Lower leg skin (tissue), 4 donors: Measurements from ENCODE around the gene SPAST. TPM values are rescaled to one million over a fixed set of nuclear protein-coding genes. Genes with fewer than 3 reads are reported as not detected.
"Not testable (repeated sequence)": the region's sequence is repeated elsewhere in the genome, so short reads cannot be mapped to it uniquely, and the experiment has no call there.

ENCODE experiments used
- DNase-seq, 2 donors: peaks; one replicate each; pipeline ENCODE4 v3.0.0-alpha.2; 2019; ENCODE audit warnings: low spot score in 2 of 2
- H3K4me3 ChIP-seq: fragments of 200-600 bp; sonication (generic); 2 replicates; pipeline ENCODE4 v1.5.1; 2017; ENCODE audit warnings: mild to moderate bottlenecking, low read depth; ENCODE audit not compliant: poor library complexity, severe bottlenecking
- CTCF ChIP-seq, 3 donors: fragments of 450-650 bp; IDR thresholded peaks; one replicate each; pipeline ENCODE4 v1.5.1; 2016; ENCODE audit warnings: antibody characterized with exemption in 3 of 3, mild to moderate bottlenecking in 3 of 3, moderate library complexity in 2 of 3
- POLR2A ChIP-seq, 2 donors: fragments of 450-650 bp; IDR thresholded peaks; one replicate each; pipeline ENCODE4 v1.6.1; 2016 to 2017; ENCODE audit warnings: antibody characterized with exemption in 2 of 2, mild to moderate bottlenecking in 1 of 2, moderate library complexity in 1 of 2
- WGBS, 2 donors: methylation state at CpG; one replicate each; pipeline ENCODE4 v1.1.5; 2018; 5-methylcytosine and 5-hydroxymethylcytosine counted together
- intact Hi-C: fragments of 100-400 bp; cut with DNase I; formaldehyde crosslinking; loops from one replicate; pipeline ENCODE4 v1.15.0; 2023; ENCODE audit warnings: low total_unique reads
- total RNA-seq, 4 donors: library from RNA; depleted of rRNA; stranded (reverse); fragments of >200 nt; gene quantifications; one replicate each; pipeline ENCODE4 v1.1.0, GENCODE V29; 2016

Gene SPAST
- total RNA-seq, 4 donors from 2014 or later, result 19.0 to 26.6 (median 23.1) TPM

- DNase-seq, result no peak
- intact Hi-C loops, result no loop called here
- no peak for TF ChIP-seq POLR2A (IDR thresholded peaks at IDR 0.05)
- no peak for TF ChIP-seq CTCF (IDR thresholded peaks at IDR 0.05)
- no peak overlapping the region for H3K4me3 ChIP-seq
- WGBS, 2 donors, result 95 to 96% methylated on average over 6 of the region's 6 CpGs
Measured at GRCh38 chr2:32182667-32183066, 119.3 kb downstream of the SPAST start.

- intact Hi-C loops, result no loop called here
- WGBS, 2 donors, result 88 to 89% methylated on average over 6 of the region's 6 CpGs
- no peak overlapping the region for H3K4me3 ChIP-seq
- no peak for TF ChIP-seq POLR2A (IDR thresholded peaks at IDR 0.05)
- no peak for TF ChIP-seq CTCF (IDR thresholded peaks at IDR 0.05)
- no peak for DNase-seq
Measured at GRCh38 chr2:32189011-32189410, 125.7 kb downstream of the SPAST start.

GRCh38 chr2:32192418-32192817 lies 129.1 kb downstream of the SPAST start:
- DNase-seq, result no peak
- intact Hi-C loops, result no loop called here
- 85 to 91% methylated on average over 1 of the region's 1 CpG for WGBS, 2 donors
- H3K4me3 ChIP-seq, result no peak overlapping the region
- no peak for TF ChIP-seq POLR2A (IDR thresholded peaks at IDR 0.05)
- TF ChIP-seq CTCF (IDR thresholded peaks at IDR 0.05), result no peak

GRCh38 chr2:32200814-32201213 lies 137.5 kb downstream of the SPAST start:
- H3K4me3 ChIP-seq, result no peak overlapping the region
- DNase-seq, result no peak
- intact Hi-C loops, result no loop called here
- TF ChIP-seq CTCF (IDR thresholded peaks at IDR 0.05) (no peak), POLR2A (IDR thresholded peaks at IDR 0.05) (no peak)
- WGBS, 2 donors, result 91 to 92% methylated on average over 1 of the region's 1 CpG

GRCh38 chr2:32203428-32203827 lies 140.1 kb downstream of the SPAST start:
- DNase-seq, intact Hi-C loops: not testable (repeated sequence)

More at GRCh38 chr2:32203428-32203827, 140.1 kb downstream of the SPAST start:
- not testable (repeated sequence) for H3K4me3 ChIP-seq
- 88 to 91% methylated on average over 3 of the region's 3 CpGs for WGBS, 2 donors

Other genes starting within 250 kb of the SPAST start
- gene MEMO1, start 52.5 kb upstream of the SPAST start, total RNA-seq, result 10 to 100 TPM; 25.1 to 31.3 (median 28.7) TPM
- gene DPY30, start 23.8 kb upstream of the SPAST start, total RNA-seq, result 10 to 100 TPM; 58.1 to 76.9 (median 61.8) TPM
- gene SLC30A6, start 102.3 kb downstream of the SPAST start, total RNA-seq, result 10 to 100 TPM; 12.3 to 20.7 (median 15.7) TPM
- 1 to 10 TPM in 1 of 4 donors, under 1 TPM in 3; 0.20 to 1.1 (median 0.57) TPM for gene NLRC4, start 201.3 kb downstream of the SPAST start, total RNA-seq
- 10 to 100 TPM; 14.7 to 29.9 (median 19.7) TPM for gene YIPF4, start 214.3 kb downstream of the SPAST start, total RNA-seq